Glutamatergic neuron (in vitro differentiated cells): ENCODE measurements around the gene ITPRID1. TPM values are rescaled to one million over a fixed set of nuclear protein-coding genes. Genes with fewer than 3 reads are reported as not detected.

Experiments used
- DNase-seq: peaks from one replicate; pipeline ENCODE4 v3.0.0; 2022
- H3K27ac Mint-ChIP-seq: one replicate; pipeline ENCODE4 v1.8.0; 2020; ENCODE audit warnings: mild to moderate bottlenecking, mixed read lengths, inconsistent platforms; ENCODE audit not compliant: unreplicated experiment
- H3K27me3 Mint-ChIP-seq: one replicate; pipeline ENCODE4 v1.8.0; 2020; ENCODE audit warnings: mild to moderate bottlenecking, moderate library complexity, mixed read lengths, inconsistent platforms; ENCODE audit not compliant: unreplicated experiment
- H3K36me3 Mint-ChIP-seq: one replicate; pipeline ENCODE4 v1.8.0; 2020; ENCODE audit warnings: mild to moderate bottlenecking, mixed read lengths, inconsistent platforms; ENCODE audit not compliant: unreplicated experiment
- H3K4me1 Mint-ChIP-seq: one replicate; pipeline ENCODE4 v1.8.0; 2020; ENCODE audit warnings: mild to moderate bottlenecking, low read depth, mixed read lengths, inconsistent platforms; ENCODE audit not compliant: unreplicated experiment
- H3K4me3 Mint-ChIP-seq: one replicate; pipeline ENCODE4 v1.8.0; 2020; ENCODE audit warnings: mild to moderate bottlenecking, mixed read lengths, inconsistent platforms; ENCODE audit not compliant: unreplicated experiment
- H3K9me3 Mint-ChIP-seq: one replicate; pipeline ENCODE4 v1.8.0; 2020; ENCODE audit warnings: mild to moderate bottlenecking, moderate library complexity, mixed read lengths, inconsistent platforms; ENCODE audit not compliant: unreplicated experiment
- total RNA-seq: library from RNA; stranded (reverse); fragmentation: NEBNext Ultra II Directional; extraction: Animal tissue kit (Norgen Biotek cat#: 25700); gene quantifications from one replicate; pipeline ENCODE4 v1.2.1, GENCODE V29; 2021; ENCODE audit not compliant: unreplicated experiment
- TF ChIP-seq, protein P1 (sequence below): fragments of 200-600 bp; sonication (generic); IDR thresholded peaks from one replicate; pipeline ENCODE4 v1.5.0; 2021; ENCODE audit not compliant: partially characterized antibody, unreplicated experiment

The ITPRID1 gene
- total RNA-seq, 1 donor from 2014 or later: not detected

GRCh38 chr7:31487476-31487875, 26.4 kb upstream of the ITPRID1 start:
- no peak overlapping the region for H3K4me3 Mint-ChIP-seq
- H3K27me3 Mint-ChIP-seq: no peaks in the 10 kb centered on the region
- no peaks in the 10 kb centered on the region for H3K36me3 Mint-ChIP-seq
- TF ChIP-seq, protein P1, sequence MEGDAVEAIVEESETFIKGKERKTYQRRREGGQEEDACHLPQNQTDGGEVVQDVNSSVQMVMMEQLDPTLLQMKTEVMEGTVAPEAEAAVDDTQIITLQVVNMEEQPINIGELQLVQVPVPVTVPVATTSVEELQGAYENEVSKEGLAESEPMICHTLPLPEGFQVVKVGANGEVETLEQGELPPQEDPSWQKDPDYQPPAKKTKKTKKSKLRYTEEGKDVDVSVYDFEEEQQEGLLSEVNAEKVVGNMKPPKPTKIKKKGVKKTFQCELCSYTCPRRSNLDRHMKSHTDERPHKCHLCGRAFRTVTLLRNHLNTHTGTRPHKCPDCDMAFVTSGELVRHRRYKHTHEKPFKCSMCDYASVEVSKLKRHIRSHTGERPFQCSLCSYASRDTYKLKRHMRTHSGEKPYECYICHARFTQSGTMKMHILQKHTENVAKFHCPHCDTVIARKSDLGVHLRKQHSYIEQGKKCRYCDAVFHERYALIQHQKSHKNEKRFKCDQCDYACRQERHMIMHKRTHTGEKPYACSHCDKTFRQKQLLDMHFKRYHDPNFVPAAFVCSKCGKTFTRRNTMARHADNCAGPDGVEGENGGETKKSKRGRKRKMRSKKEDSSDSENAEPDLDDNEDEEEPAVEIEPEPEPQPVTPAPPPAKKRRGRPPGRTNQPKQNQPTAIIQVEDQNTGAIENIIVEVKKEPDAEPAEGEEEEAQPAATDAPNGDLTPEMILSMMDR: no peak
- H3K27ac Mint-ChIP-seq: no peak overlapping the region
- no peak for DNase-seq
- no peaks in the 10 kb centered on the region for H3K9me3 Mint-ChIP-seq
- H3K4me1 Mint-ChIP-seq: no peaks in the 10 kb centered on the region

DNA sequence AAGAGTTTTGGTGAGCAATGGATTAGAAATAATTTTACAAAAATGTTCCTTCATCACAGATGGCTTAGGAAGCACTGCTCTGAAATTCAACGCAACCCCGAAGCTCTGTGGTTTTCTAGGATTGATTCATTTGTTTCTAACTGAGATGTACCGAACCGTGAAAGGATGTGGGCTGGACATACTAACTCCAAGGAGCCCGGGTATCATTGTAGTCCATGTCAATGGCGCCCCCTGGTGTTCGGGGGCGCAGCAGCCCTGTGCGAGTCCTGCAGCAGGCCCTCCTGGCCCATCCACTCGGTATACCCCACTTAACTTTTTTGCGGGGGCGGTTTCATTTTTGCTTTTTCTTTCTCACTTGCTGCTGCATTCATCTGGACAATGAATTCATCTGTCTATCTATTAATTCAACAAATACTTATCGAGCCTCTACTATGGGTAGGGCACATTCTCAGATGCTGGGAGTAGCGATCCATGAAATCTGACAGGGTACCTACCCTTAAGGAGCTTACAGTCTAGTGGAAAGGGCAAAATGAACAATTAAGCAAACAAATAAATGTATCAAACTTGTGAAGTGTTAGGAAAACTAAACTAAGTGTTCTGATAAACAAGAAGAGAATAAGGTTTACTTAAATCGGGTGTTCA, 25.2 kb upstream of the ITPRID1 start:
- Mint-ChIP-seq H3K27me3 (no peaks in the 10 kb centered on the region), H3K36me3 (no peaks in the 10 kb centered on the region), H3K4me1 (no peaks in the 10 kb centered on the region), H3K9me3 (no peaks in the 10 kb centered on the region), H3K4me3 (no peak overlapping the region), H3K27ac (no peak overlapping the region)
- DNase-seq: peak; percentile 70
- TF ChIP-seq, protein P1: peak; percentile 81

GRCh38 chr7:31490796-31491314, 23.0 kb upstream of the ITPRID1 start:
- Mint-ChIP-seq H3K9me3 (no peaks in the 10 kb centered on the region), H3K27me3 (no peaks in the 10 kb centered on the region), H3K4me3 (no peak overlapping the region), H3K4me1 (no peaks in the 10 kb centered on the region), H3K27ac (no peak overlapping the region), H3K36me3 (no peaks in the 10 kb centered on the region)
- no peak for DNase-seq
- TF ChIP-seq, protein P1: no peak

DNA sequence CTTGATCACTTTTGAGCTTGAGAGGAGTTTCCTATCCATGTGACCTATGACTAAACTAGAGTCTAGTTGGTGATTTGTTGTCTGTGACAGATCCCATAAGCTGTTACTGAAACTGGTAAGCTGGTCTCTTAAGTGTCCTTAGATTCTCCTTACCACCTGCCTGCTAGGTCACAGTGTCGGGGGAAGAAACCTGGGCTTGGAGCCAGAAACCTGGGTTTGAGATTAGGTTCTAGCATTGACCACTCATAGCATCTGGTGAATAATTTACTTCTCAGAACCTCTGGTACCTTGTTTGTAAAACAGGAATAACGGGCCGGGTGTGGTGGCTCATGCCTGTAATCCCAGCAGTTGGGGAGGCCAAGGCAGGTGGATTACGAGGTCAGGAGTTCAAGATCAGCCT, 21.8 kb upstream of the ITPRID1 start:
- H3K4me1 Mint-ChIP-seq: no peaks in the 10 kb centered on the region
- no peaks in the 10 kb centered on the region for H3K9me3 Mint-ChIP-seq
- no peak overlapping the region for H3K27ac Mint-ChIP-seq
- no peaks in the 10 kb centered on the region for H3K36me3 Mint-ChIP-seq
- TF ChIP-seq, protein P1: no peak
- DNase-seq: no peak
- no peaks in the 10 kb centered on the region for H3K27me3 Mint-ChIP-seq
- H3K4me3 Mint-ChIP-seq: no peak overlapping the region

GRCh38 chr7:31493714-31494181, 20.1 kb upstream of the ITPRID1 start:
- TF ChIP-seq, protein P1: no peak
- Mint-ChIP-seq H3K4me3 (no peak overlapping the region), H3K9me3 (no peaks in the 10 kb centered on the region), H3K36me3 (no peaks in the 10 kb centered on the region), H3K4me1 (no peaks in the 10 kb centered on the region), H3K27ac (no peak overlapping the region), H3K27me3 (no peaks in the 10 kb centered on the region)
- DNase-seq: no peak
